ENCODE data around the gene ACP7.

DNA sequence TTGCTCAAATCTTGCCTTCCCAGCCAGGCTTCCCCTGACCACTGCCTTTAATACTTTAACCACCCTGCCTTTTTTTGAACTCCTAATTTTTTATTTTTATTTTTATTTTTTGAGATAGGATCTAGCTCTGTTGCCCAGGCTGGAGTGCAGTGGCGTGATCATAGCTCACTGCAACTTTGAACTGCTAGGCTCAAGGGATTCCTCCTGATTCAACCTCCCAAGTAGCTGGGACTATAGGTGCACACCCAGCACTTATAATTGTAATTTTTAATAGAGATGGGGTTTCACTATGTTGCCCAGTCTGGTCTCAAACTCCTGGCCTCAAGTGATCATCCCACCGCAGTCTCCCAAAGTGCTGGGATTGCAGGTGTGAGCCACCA lies 30.1 kb upstream of the ACP7 start:
- TF ChIP-seq EP300 (IDR thresholded peaks at IDR 0.05) (no peak), CTCF (IDR thresholded peaks at IDR 0.05) (no peak), POLR2AphosphoS5 (IDR thresholded peaks at IDR 0.05) (no peak)
